HepG2 (cell line): ENCODE results near the gene XXYLT1. TPM values are rescaled to one million over a fixed set of nuclear protein-coding genes. Genes with fewer than 3 reads are reported as not detected.
A peak's percentile ranks its signal among the peaks of the same experiment; 100 is the strongest.

Experiments
- ATAC-seq: fragments of 200-7000 bp; cut with Tn5 transposase; 3 replicates; pipeline ENCODE4 v1.9.1; 2020; ENCODE audit warnings: mild to moderate bottlenecking, moderate library complexity
- BruUV-seq: library from RNA; stranded (reverse); fragments of 400-500 nt; replicated peaks from 2 replicates; lab custom pipeline; 2021; lab: Mats Ljungman, UMichigan
- CTCF ChIA-PET: fragments of 300-600 bp; formaldehyde crosslinking; extraction: SDS; loops from one replicate; lab custom pipeline; 2021; ENCODE audit warnings: low total read pairs, inconsistent platforms, low intra/inter-chr PET ratio; lab: Yijun Ruan, JAX
- POLR2A ChIA-PET: fragments of 350-600 bp; sonication (Branson Sonifier 250); formaldehyde crosslinking; loops from one replicate; lab custom pipeline; 2020; ENCODE audit warnings: antibody characterized with exemption, inconsistent platforms; lab: Yijun Ruan, JAX
- DNase-seq: peaks from one replicate; pipeline ENCODE4 v3.0.0-alpha.2; 2015; ENCODE audit warnings: low spot score
- FAIRE-seq: peaks from 3 replicates; lab custom pipeline; 2011; peaks lifted over from hg19 to GRCh38; lab: Jason Lieb, UNC
- H2AFZ ChIP-seq: one replicate; pipeline ENCODE4 v1.6.1; 2011; ENCODE audit warnings: low read length, inconsistent platforms
- H3K27ac ChIP-seq: fragments of 300-600 bp; 3 replicates; pipeline ENCODE4 v1.8.0; 2011; ENCODE audit warnings: mixed run types, mild to moderate bottlenecking, mixed read lengths, low read length, inconsistent platforms; ENCODE audit not compliant: insufficient read depth; ENCODE audit errors: extremely low read length
- H3K27me3 ChIP-seq, 2 experiments: fragments of 200-600 bp in 1 of 2; 2 replicates in 1 of 2; 3 replicates in 1 of 2; pipeline versions ENCODE4 v1.6.0 to v1.8.0; 2011; ENCODE audit warnings: low read length in 2 of 2, mild to moderate bottlenecking in 2 of 2, moderate library complexity in 2 of 2, inconsistent platforms in 1 of 2; ENCODE audit not compliant: insufficient read depth in 2 of 2, control insufficient read depth in 1 of 2
- H3K36me3 ChIP-seq, 2 experiments: fragments of 200-600 bp in 1 of 2; replicated peaks in 1 of 2; 2 replicates in 1 of 2; 3 replicates in 1 of 2; pipeline versions ENCODE4 v1.5.1 to v1.8.0; 2011; ENCODE audit warnings: low read length in 2 of 2, inconsistent platforms in 1 of 2; ENCODE audit not compliant: insufficient read depth in 2 of 2, control insufficient read depth in 1 of 2
- H3K4me1 ChIP-seq: 2 replicates; pipeline ENCODE4 v1.5.1; 2012; ENCODE audit warnings: low read length, inconsistent platforms; ENCODE audit not compliant: insufficient read depth
- H3K4me2 ChIP-seq: 2 replicates; pipeline ENCODE4 v1.6.0; 2011; ENCODE audit warnings: low read depth, low read length, inconsistent platforms
- H3K4me3 ChIP-seq, 3 experiments: fragments of 200-600 bp in 1 of 3; sonication (generic), shearing (Covaris generic) in 1 of 3; replicated peaks in 1 of 3; 2 replicates each; pipeline ENCODE4 v1.5.1; 2011 to 2016; ENCODE audit warnings: low read length in 3 of 3, inconsistent platforms in 2 of 3, low read depth in 2 of 3, mild to moderate bottlenecking in 2 of 3, control low read depth in 1 of 3, mixed read lengths in 1 of 3; ENCODE audit not compliant: insufficient read depth in 1 of 3
- H3K79me2 ChIP-seq: one replicate; pipeline ENCODE4 v1.6.1; 2011; ENCODE audit warnings: low read length, inconsistent platforms; ENCODE audit not compliant: insufficient read depth
- H3K9ac ChIP-seq: 2 replicates; pipeline ENCODE4 v1.6.0; 2011; ENCODE audit warnings: mild to moderate bottlenecking, low read depth, low read length, inconsistent platforms; ENCODE audit not compliant: insufficient read depth
- H3K9me3 ChIP-seq: 2 replicates; pipeline ENCODE4 v1.5.1; 2012; ENCODE audit warnings: mild to moderate bottlenecking, low read length
- H4K20me1 ChIP-seq: 2 replicates; pipeline ENCODE4 v1.6.0; 2011; ENCODE audit warnings: inconsistent platforms, mild to moderate bottlenecking, low read length, moderate library complexity; ENCODE audit not compliant: insufficient read depth
- FOXK1 ChIP-seq: sonication (generic); formaldehyde crosslinking; IDR thresholded peaks from 2 replicates; pipeline ENCODE4 v1.4.0; 2020; ENCODE audit warnings: low read depth, missing genetic modification reagents, borderline replicate concordance
- HNF4G ChIP-seq, 2 experiments: sonication (generic) in 1 of 2; formaldehyde crosslinking in 1 of 2; IDR thresholded peaks; 2 replicates each; pipeline versions ENCODE4 v1.4.0 to v1.6.1; 2011 to 2020; ENCODE audit warnings: borderline replicate concordance in 2 of 2, low read depth in 2 of 2, mild to moderate bottlenecking in 2 of 2, low read length in 1 of 2, missing genetic modification reagents in 1 of 2, moderate library complexity in 1 of 2
- ISL2 ChIP-seq: sonication (generic); formaldehyde crosslinking; IDR thresholded peaks from 2 replicates; pipeline ENCODE4 v1.5.0; 2020; ENCODE audit warnings: missing genetic modification reagents
- PATZ1 ChIP-seq: sonication (generic); formaldehyde crosslinking; IDR thresholded peaks from 2 replicates; pipeline ENCODE4 v1.4.0; 2020; ENCODE audit warnings: missing genetic modification reagents
- PREB ChIP-seq: sonication (generic); formaldehyde crosslinking; IDR thresholded peaks from 2 replicates; pipeline ENCODE4 v1.4.0; 2020; ENCODE audit warnings: missing genetic modification reagents
- SAFB2 ChIP-seq: sonication (generic); formaldehyde crosslinking; IDR thresholded peaks from 2 replicates; pipeline ENCODE4 v1.5.1; 2020; ENCODE audit warnings: missing genetic modification reagents, low read depth, mild to moderate bottlenecking, borderline replicate concordance
- TAF1 ChIP-seq: sonication (generic); formaldehyde crosslinking; IDR thresholded peaks from 2 replicates; pipeline ENCODE4 v1.4.0; 2020; ENCODE audit warnings: missing genetic modification reagents
- ZNF281 ChIP-seq: sonication (generic); formaldehyde crosslinking; IDR thresholded peaks from 2 replicates; pipeline ENCODE4 v1.4.0; 2020; ENCODE audit warnings: missing genetic modification reagents, borderline replicate concordance
- ZNF292 ChIP-seq: sonication (generic); formaldehyde crosslinking; IDR thresholded peaks from 2 replicates; pipeline ENCODE4 v1.8.1; 2022; ENCODE audit warnings: mild to moderate bottlenecking, low read depth, missing genetic modification reagents, borderline replicate concordance
- ZNF296 ChIP-seq: sonication (generic); formaldehyde crosslinking; conservative IDR thresholded peaks from 2 replicates; pipeline ENCODE4 v1.5.0; 2020; ENCODE audit warnings: mild to moderate bottlenecking, missing genetic modification reagents
- ZNF547 ChIP-seq: sonication (generic); formaldehyde crosslinking; IDR thresholded peaks from 2 replicates; pipeline ENCODE4 v1.5.1; 2020; ENCODE audit warnings: mild to moderate bottlenecking, missing genetic modification reagents
- ZNF670 ChIP-seq: sonication (generic); formaldehyde crosslinking; IDR thresholded peaks from 2 replicates; pipeline ENCODE4 v1.8.0; 2022; ENCODE audit warnings: mild to moderate bottlenecking, missing genetic modification reagents, borderline replicate concordance
- ZNF747 ChIP-seq: sonication (generic); formaldehyde crosslinking; IDR thresholded peaks from 2 replicates; pipeline ENCODE4 v1.8.1; 2023; ENCODE audit warnings: missing genetic modification reagents, mild to moderate bottlenecking, borderline replicate concordance
- ZNF776 ChIP-seq: sonication (generic); formaldehyde crosslinking; IDR thresholded peaks from 2 replicates; pipeline ENCODE4 v1.4.0; 2020; ENCODE audit warnings: mild to moderate bottlenecking, missing genetic modification reagents
- ZNF883 ChIP-seq: sonication (generic); formaldehyde crosslinking; IDR thresholded peaks from 2 replicates; pipeline ENCODE4 v1.5.1; 2020; ENCODE audit warnings: mild to moderate bottlenecking, missing genetic modification reagents; ENCODE audit errors: not compliant biosample characterization
- WGBS: methylation state at CpG from one replicate; pipeline ENCODE4 v1.1.6; 2017; ENCODE audit warnings: low lambda C conversion rate; 5-methylcytosine and 5-hydroxymethylcytosine counted together
- in situ Hi-C: cut with HindIII; loops from 2 replicates; pipeline ENCODE4 v1.10.0; 2017; ENCODE audit warnings: low pct_unique_long_range_greater_than_20kb; ENCODE audit not compliant: extremely low pct_ligation_motif_present
- intact Hi-C: fragments of 100-400 bp; cut with micrococcal nuclease; formaldehyde crosslinking; loops from one replicate; pipeline ENCODE4 v1.10.0; 2022; ENCODE audit not compliant: unreplicated experiment
- polyA plus RNA-seq, 8 experiments: library from polyadenylated mRNA; depleted of rRNA in 3 of 8; stranded (reverse) in 7 of 8; unstranded in 1 of 8; fragments of >200 nt; fragmentation: Illumina TruSeq in 4 of 8; extraction: Trizol in 4 of 8; gene quantifications; 2 replicates each; pipeline versions ENCODE4 v1.2.1 to v1.2.3, GENCODE V29; 2011 to 2016; ENCODE audit warnings: low read depth in 4 of 8, missing spikeins in 1 of 8, mixed read lengths in 1 of 8; ENCODE audit not compliant: insufficient read depth in 1 of 8
- total RNA-seq, 5 experiments: library from RNA; depleted of rRNA; stranded (reverse); fragments of >200 nt; fragmentation: Illumina TruSeq; extraction: Trizol; gene quantifications; 2 replicates each; pipeline ENCODE4 v1.2.3, GENCODE V29; 2016; ENCODE audit warnings: low read depth in 1 of 5

Gene XXYLT1
- total and polyA plus RNA-seq, 2 of the 13 experiments (the other 11 are each of a cell fraction or from before 2014, with no cell fraction given), result 17.7 to 19.0 TPM

GRCh38 chr3:195210266-195210973 lies 60.5 kb downstream of the XXYLT1 start (continued):
- TF ChIP-seq PATZ1, result 0 out of 2 replicates have a peak, but pooled peaks have one; percentile 13
- TF ChIP-seq TAF1 (CRISPR knock-in tag), result no peak
- no peak for TF ChIP-seq ISL2 (CRISPR knock-in tag)
- no peak for TF ChIP-seq PREB
- no peak for TF ChIP-seq FOXK1 (CRISPR knock-in tag)
- TF ChIP-seq SAFB2 (CRISPR knock-in tag), result no peak

GRCh38 chr3:195209847-195210265 lies 61.1 kb downstream of the XXYLT1 start:
- Histone ChIP-seq H3K36me3 (no peaks in the 10 kb centered on the region), H3K9ac (peak overlapping the region; percentile 15; the same call in 1 of the 2 replicates), H3K79me2 (peaks cover 7% of the 10 kb centered on the region), H4K20me1 (no peaks in the 10 kb centered on the region), H3K9me3 (no peaks in the 10 kb centered on the region), H2AFZ (no peak overlapping the region), H3K27me3 (no peaks in the 10 kb centered on the region), H3K4me3 (peak overlapping the region in 1 of 3 experiments; percentile 13; a peak in 1 of 6 replicates), H3K27ac (peak overlapping the region; percentile 44), H3K4me1 (peaks cover 63% of the 10 kb centered on the region), H3K4me2 (peak overlapping the region; percentile 21; the same call in 1 of the 2 replicates)
- POLR2A ChIA-PET, result interaction anchor here (1.0 kb wide), 1 partner anchor 11 kb away, joined by 3 read pairs; no protein-coding TSS in a partner anchor
- FAIRE-seq (no peak), ATAC-seq (peak; percentile 82), DNase-seq (no peak)
- BruUV-seq, result no TSS peak
- CTCF ChIA-PET, result no interaction called here
- in situ Hi-C loops, result no loop called here
- WGBS, result 70% methylated on average over 6 of the region's 12 CpGs
- intact Hi-C loops, result no loop called here
- TF ChIP-seq ZNF670 (CRISPR knock-in tag) (0 out of 2 replicates have a peak, but pooled peaks have one; percentile 65), ZNF281 (CRISPR knock-in tag) (peak; percentile 35), ZNF296 (CRISPR knock-in tag) (peak; percentile 71; the same call in 1 of the 2 replicates), ZNF776 (CRISPR knock-in tag) (no peak), ZNF292 (peak; percentile 78), HNF4G (IDR thresholded peaks at IDR 0.05; ENCODE audit: borderline replicate concordance, low read depth, low read length) (no peak), HNF4G (CRISPR knock-in tag; IDR thresholded peaks at IDR 0.05; ENCODE audit: borderline replicate concordance, low read depth) (no peak), ZNF883 (CRISPR knock-in tag) (peak; percentile 8), ZNF747 (CRISPR knock-in tag) (no peak), ZNF547 (CRISPR knock-in tag) (peak; percentile 55; the same call in 1 of the 2 replicates)
